ENCODE results near the gene GLIS1. TPM values are rescaled to one million over a fixed set of nuclear protein-coding genes. Genes with fewer than 3 reads are reported as not detected.

GLIS1 gene
- total RNA-seq, 2 donors from 2014 or later: 0.16 TPM; not detected in 1

DNA sequence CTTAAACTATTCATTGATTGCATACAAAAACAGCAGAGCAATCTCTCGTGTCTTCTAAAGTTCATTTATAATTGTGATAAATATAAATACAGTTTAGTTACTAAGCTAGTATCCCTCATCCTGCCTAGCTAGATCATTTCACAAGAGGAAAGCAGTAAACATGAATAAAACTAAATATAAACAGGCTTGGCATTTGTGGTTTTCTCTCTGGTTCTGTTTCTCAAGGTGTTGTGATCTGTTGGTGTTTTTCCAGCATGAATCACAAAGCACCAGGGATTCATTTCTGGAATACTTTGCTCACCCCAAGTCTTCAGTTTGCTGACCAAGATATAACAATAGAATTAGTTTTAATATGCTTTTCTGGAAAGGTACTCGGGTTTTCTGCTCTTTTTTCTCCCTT is 32.7 kb upstream of the GLIS1 start:
- Histone ChIP-seq H3K27ac (no peak overlapping the region), H3K9ac (ENCODE audit: low read depth in 2 of 2, low read length in 2 of 2) (no peak overlapping the region), H3K9me3 (no peaks in the 10 kb centered on the region), H3K4me1 (no peaks in the 10 kb centered on the region), H3K4me3 (no peak overlapping the region), H3K36me3 (no peaks in the 10 kb centered on the region), H3K27me3 (no peaks in the 10 kb centered on the region)
- intact Hi-C loops (cut with DNase I): no loop called here
- no peak for DNase-seq
- TF ChIP-seq, protein P1, sequence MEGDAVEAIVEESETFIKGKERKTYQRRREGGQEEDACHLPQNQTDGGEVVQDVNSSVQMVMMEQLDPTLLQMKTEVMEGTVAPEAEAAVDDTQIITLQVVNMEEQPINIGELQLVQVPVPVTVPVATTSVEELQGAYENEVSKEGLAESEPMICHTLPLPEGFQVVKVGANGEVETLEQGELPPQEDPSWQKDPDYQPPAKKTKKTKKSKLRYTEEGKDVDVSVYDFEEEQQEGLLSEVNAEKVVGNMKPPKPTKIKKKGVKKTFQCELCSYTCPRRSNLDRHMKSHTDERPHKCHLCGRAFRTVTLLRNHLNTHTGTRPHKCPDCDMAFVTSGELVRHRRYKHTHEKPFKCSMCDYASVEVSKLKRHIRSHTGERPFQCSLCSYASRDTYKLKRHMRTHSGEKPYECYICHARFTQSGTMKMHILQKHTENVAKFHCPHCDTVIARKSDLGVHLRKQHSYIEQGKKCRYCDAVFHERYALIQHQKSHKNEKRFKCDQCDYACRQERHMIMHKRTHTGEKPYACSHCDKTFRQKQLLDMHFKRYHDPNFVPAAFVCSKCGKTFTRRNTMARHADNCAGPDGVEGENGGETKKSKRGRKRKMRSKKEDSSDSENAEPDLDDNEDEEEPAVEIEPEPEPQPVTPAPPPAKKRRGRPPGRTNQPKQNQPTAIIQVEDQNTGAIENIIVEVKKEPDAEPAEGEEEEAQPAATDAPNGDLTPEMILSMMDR (IDR thresholded peaks at IDR 0.05): no peak

DNA sequence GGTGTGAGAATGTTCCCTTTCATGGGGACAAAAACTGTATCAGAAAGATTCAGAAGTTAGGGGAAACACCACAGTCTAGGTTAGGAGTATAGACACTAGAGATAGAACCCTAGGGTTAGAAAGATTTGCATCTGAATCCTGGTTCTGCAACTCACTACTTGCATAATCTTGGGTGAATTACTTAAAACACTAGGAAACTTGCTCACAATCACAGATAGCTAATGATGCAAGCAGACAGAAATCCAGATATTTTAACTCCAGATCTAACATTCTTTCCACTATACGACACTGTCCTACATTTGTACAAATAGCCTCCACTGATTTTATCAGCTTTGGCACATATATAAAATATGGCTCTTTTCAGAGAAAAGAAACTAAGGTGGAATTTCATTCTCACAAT is 30.8 kb upstream of the GLIS1 start:
- H3K27me3 ChIP-seq: no peaks in the 10 kb centered on the region
- H3K9ac ChIP-seq (ENCODE audit: low read depth in 2 of 2, low read length in 2 of 2): no peak overlapping the region
- no peak overlapping the region for H3K4me3 ChIP-seq
- H3K9me3 ChIP-seq: no peaks in the 10 kb centered on the region
- H3K27ac ChIP-seq: no peak overlapping the region
- TF ChIP-seq, protein P1 (IDR thresholded peaks at IDR 0.05): no peak
- H3K4me1 ChIP-seq: no peaks in the 10 kb centered on the region
- H3K36me3 ChIP-seq: no peaks in the 10 kb centered on the region
- intact Hi-C loops (cut with DNase I): no loop called here
- DNase-seq: no peak

- intact Hi-C loops (cut with DNase I): no loop called here
- no peak overlapping the region for H3K4me3 ChIP-seq
- no peaks in the 10 kb centered on the region for H3K36me3 ChIP-seq
- no peaks in the 10 kb centered on the region for H3K4me1 ChIP-seq
- TF ChIP-seq, protein P1 (IDR thresholded peaks at IDR 0.05): no peak
- no peak overlapping the region for H3K9ac ChIP-seq (ENCODE audit: low read depth in 2 of 2, low read length in 2 of 2)
- H3K27me3 ChIP-seq: no peaks in the 10 kb centered on the region
- no peaks in the 10 kb centered on the region for H3K9me3 ChIP-seq
- no peak overlapping the region for H3K27ac ChIP-seq
- no peak for DNase-seq
Observed at GRCh38 chr1:53769184-53769583, 30.2 kb upstream of the GLIS1 start.

- TF ChIP-seq, protein P1 (IDR thresholded peaks at IDR 0.05): no peak
- H3K27ac ChIP-seq: no peak overlapping the region
- H3K4me3 ChIP-seq: no peak overlapping the region
- H3K27me3 ChIP-seq: no peaks in the 10 kb centered on the region
- intact Hi-C loops (cut with DNase I): no loop called here
- no peaks in the 10 kb centered on the region for H3K9me3 ChIP-seq
- no peak overlapping the region for H3K9ac ChIP-seq (ENCODE audit: low read depth in 2 of 2, low read length in 2 of 2)
- no peaks in the 10 kb centered on the region for H3K4me1 ChIP-seq
- DNase-seq: no peak
- no peaks in the 10 kb centered on the region for H3K36me3 ChIP-seq
Observed at GRCh38 chr1:53766831-53767405, 28.0 kb upstream of the GLIS1 start.

GRCh38 chr1:53766194-53766742 is 27.3 kb upstream of the GLIS1 start:
- H3K9ac ChIP-seq (ENCODE audit: low read depth in 2 of 2, low read length in 2 of 2): no peak overlapping the region
- H3K27me3 ChIP-seq: no peaks in the 10 kb centered on the region
- no peaks in the 10 kb centered on the region for H3K9me3 ChIP-seq
- intact Hi-C loops (cut with DNase I): no loop called here
- H3K4me3 ChIP-seq: no peak overlapping the region
- DNase-seq: no peak
- no peak overlapping the region for H3K27ac ChIP-seq
- H3K36me3 ChIP-seq: no peaks in the 10 kb centered on the region
- no peaks in the 10 kb centered on the region for H3K4me1 ChIP-seq
- TF ChIP-seq, protein P1 (IDR thresholded peaks at IDR 0.05): no peak
